HepG2 (cell line): ENCODE data around the gene MAPK8IP3. TPM values are rescaled to one million over a fixed set of nuclear protein-coding genes. Genes with fewer than 3 reads are reported as not detected.

Experiments used
- ATAC-seq: fragments of 200-7000 bp; cut with Tn5 transposase; 3 replicates; pipeline ENCODE4 v1.9.1; 2020; ENCODE audit warnings: mild to moderate bottlenecking, moderate library complexity
- BruUV-seq: library from RNA; stranded (reverse); fragments of 400-500 nt; replicated peaks from 2 replicates; lab custom pipeline; 2021; lab: Mats Ljungman, UMichigan
- CTCF ChIA-PET: fragments of 300-600 bp; formaldehyde crosslinking; extraction: SDS; loops from one replicate; lab custom pipeline; 2021; ENCODE audit warnings: low total read pairs, inconsistent platforms, low intra/inter-chr PET ratio; lab: Yijun Ruan, JAX
- POLR2A ChIA-PET: fragments of 350-600 bp; sonication (Branson Sonifier 250); formaldehyde crosslinking; loops from one replicate; lab custom pipeline; 2020; ENCODE audit warnings: antibody characterized with exemption, inconsistent platforms; lab: Yijun Ruan, JAX
- DNase-seq: peaks from one replicate; pipeline ENCODE4 v3.0.0-alpha.2; 2015; ENCODE audit warnings: low spot score
- FAIRE-seq: peaks from 3 replicates; lab custom pipeline; 2011; peaks lifted over from hg19 to GRCh38; lab: Jason Lieb, UNC
- H2AFZ ChIP-seq: one replicate; pipeline ENCODE4 v1.6.1; 2011; ENCODE audit warnings: low read length, inconsistent platforms
- H3K27ac ChIP-seq: fragments of 300-600 bp; 3 replicates; pipeline ENCODE4 v1.8.0; 2011; ENCODE audit warnings: mixed run types, mild to moderate bottlenecking, mixed read lengths, low read length, inconsistent platforms; ENCODE audit not compliant: insufficient read depth; ENCODE audit errors: extremely low read length
- H3K27me3 ChIP-seq, 2 experiments: fragments of 200-600 bp in 1 of 2; 2 replicates in 1 of 2; 3 replicates in 1 of 2; pipeline versions ENCODE4 v1.6.0 to v1.8.0; 2011; ENCODE audit warnings: low read length in 2 of 2, mild to moderate bottlenecking in 2 of 2, moderate library complexity in 2 of 2, inconsistent platforms in 1 of 2; ENCODE audit not compliant: insufficient read depth in 2 of 2, control insufficient read depth in 1 of 2
- H3K36me3 ChIP-seq, 2 experiments: fragments of 200-600 bp in 1 of 2; replicated peaks in 1 of 2; 2 replicates in 1 of 2; 3 replicates in 1 of 2; pipeline versions ENCODE4 v1.5.1 to v1.8.0; 2011; ENCODE audit warnings: low read length in 2 of 2, inconsistent platforms in 1 of 2; ENCODE audit not compliant: insufficient read depth in 2 of 2, control insufficient read depth in 1 of 2
- H3K4me1 ChIP-seq: 2 replicates; pipeline ENCODE4 v1.5.1; 2012; ENCODE audit warnings: low read length, inconsistent platforms; ENCODE audit not compliant: insufficient read depth
- H3K4me2 ChIP-seq: 2 replicates; pipeline ENCODE4 v1.6.0; 2011; ENCODE audit warnings: low read depth, low read length, inconsistent platforms
- H3K4me3 ChIP-seq, 3 experiments: fragments of 200-600 bp in 1 of 3; sonication (generic), shearing (Covaris generic) in 1 of 3; replicated peaks in 1 of 3; 2 replicates each; pipeline ENCODE4 v1.5.1; 2011 to 2016; ENCODE audit warnings: low read length in 3 of 3, inconsistent platforms in 2 of 3, low read depth in 2 of 3, mild to moderate bottlenecking in 2 of 3, control low read depth in 1 of 3, mixed read lengths in 1 of 3; ENCODE audit not compliant: insufficient read depth in 1 of 3
- H3K79me2 ChIP-seq: one replicate; pipeline ENCODE4 v1.6.1; 2011; ENCODE audit warnings: low read length, inconsistent platforms; ENCODE audit not compliant: insufficient read depth
- H3K9ac ChIP-seq: 2 replicates; pipeline ENCODE4 v1.6.0; 2011; ENCODE audit warnings: mild to moderate bottlenecking, low read depth, low read length, inconsistent platforms; ENCODE audit not compliant: insufficient read depth
- H3K9me3 ChIP-seq: 2 replicates; pipeline ENCODE4 v1.5.1; 2012; ENCODE audit warnings: mild to moderate bottlenecking, low read length
- H4K20me1 ChIP-seq: 2 replicates; pipeline ENCODE4 v1.6.0; 2011; ENCODE audit warnings: inconsistent platforms, mild to moderate bottlenecking, low read length, moderate library complexity; ENCODE audit not compliant: insufficient read depth
- AGO2 ChIP-seq: fragments of 200-400 bp; formaldehyde crosslinking; optimal IDR thresholded peaks from 2 replicates; pipeline ENCODE3; 2017; ENCODE audit warnings: mild to moderate bottlenecking, low read depth, low read length, moderate library complexity
- ARNTL ChIP-seq: sonication (generic); formaldehyde crosslinking; IDR thresholded peaks from 2 replicates; pipeline ENCODE4 v1.4.0; 2020; ENCODE audit warnings: mild to moderate bottlenecking, missing genetic modification reagents
- CREB1 ChIP-seq, 2 experiments: fragments of 450-650 bp in 1 of 2; IDR thresholded peaks; 2 replicates each; pipeline ENCODE4 v1.6.1; 2016 to 2017; ENCODE audit warnings: control low read depth in 1 of 2, mild to moderate bottlenecking in 1 of 2, missing compliant biosample characterization in 1 of 2, missing genetic modification characterization in 1 of 2
- PBX2 ChIP-seq: IDR thresholded peaks from 2 replicates; pipeline ENCODE4 v1.6.1; 2016; ENCODE audit warnings: control low read depth
- ZNF740 ChIP-seq: sonication (generic); formaldehyde crosslinking; IDR thresholded peaks from 2 replicates; pipeline ENCODE4 v1.4.0; 2020; ENCODE audit warnings: missing genetic modification reagents
- ZNF746 ChIP-seq: sonication (generic); formaldehyde crosslinking; IDR thresholded peaks from 2 replicates; pipeline ENCODE4 v1.8.0; 2022; ENCODE audit warnings: mild to moderate bottlenecking, missing genetic modification reagents
- WGBS: methylation state at CpG from one replicate; pipeline ENCODE4 v1.1.6; 2017; ENCODE audit warnings: low lambda C conversion rate; 5-methylcytosine and 5-hydroxymethylcytosine counted together
- in situ Hi-C: cut with HindIII; loops from 2 replicates; pipeline ENCODE4 v1.10.0; 2017; ENCODE audit warnings: low pct_unique_long_range_greater_than_20kb; ENCODE audit not compliant: extremely low pct_ligation_motif_present
- intact Hi-C: fragments of 100-400 bp; cut with micrococcal nuclease; formaldehyde crosslinking; loops from one replicate; pipeline ENCODE4 v1.10.0; 2022; ENCODE audit not compliant: unreplicated experiment
- polyA plus RNA-seq, 8 experiments: library from polyadenylated mRNA; depleted of rRNA in 3 of 8; stranded (reverse) in 7 of 8; unstranded in 1 of 8; fragments of >200 nt; fragmentation: Illumina TruSeq in 4 of 8; extraction: Trizol in 4 of 8; gene quantifications; 2 replicates each; pipeline versions ENCODE4 v1.2.1 to v1.2.3, GENCODE V29; 2011 to 2016; ENCODE audit warnings: low read depth in 4 of 8, missing spikeins in 1 of 8, mixed read lengths in 1 of 8; ENCODE audit not compliant: insufficient read depth in 1 of 8
- total RNA-seq, 5 experiments: library from RNA; depleted of rRNA; stranded (reverse); fragments of >200 nt; fragmentation: Illumina TruSeq; extraction: Trizol; gene quantifications; 2 replicates each; pipeline ENCODE4 v1.2.3, GENCODE V29; 2016; ENCODE audit warnings: low read depth in 1 of 5
- TF ChIP-seq, protein P1 (sequence below): sonication (generic); formaldehyde crosslinking; IDR thresholded peaks from 2 replicates; pipeline ENCODE4 v1.5.0; 2020; ENCODE audit warnings: mild to moderate bottlenecking, missing genetic modification reagents, borderline replicate concordance

The MAPK8IP3 gene
- total and polyA plus RNA-seq, 2 of the 13 experiments (the other 11 are each of a cell fraction or from before 2014, with no cell fraction given), result 25.1 to 41.7 TPM

- H4K20me1 ChIP-seq, result no peaks in the 10 kb centered on the region; the same call in 1 of the 2 replicates
- no peaks in the 10 kb centered on the region for H3K4me1 ChIP-seq
- ChIA-PET CTCF (no interaction called here), POLR2A (no interaction called here)
- no peaks in the 10 kb centered on the region for H3K27me3 ChIP-seq
- no peak overlapping the region for H2AFZ ChIP-seq
- TF ChIP-seq AGO2 (peak; percentile 14), PBX2 (CRISPR knock-in tag) (no peak)
- no peak; the same call in 2 of the 3 replicates for ATAC-seq
- DNase-seq, result no peak
- H3K27ac ChIP-seq, result no peak overlapping the region
- H3K79me2 ChIP-seq, result no peaks in the 10 kb centered on the region
- 93% methylated on average over 12 of the region's 24 CpGs for WGBS
- no peak overlapping the region for H3K4me3 ChIP-seq
- no TSS peak for BruUV-seq
- H3K36me3 ChIP-seq, result peaks cover 25 to 58% of the 10 kb centered on the region in 2 experiments
- H3K9ac ChIP-seq, result no peak overlapping the region
- in situ Hi-C loops (no loop called here), intact Hi-C loops (no loop called here)
- no peaks in the 10 kb centered on the region for H3K9me3 ChIP-seq
- H3K4me2 ChIP-seq, result no peak overlapping the region
- no peak for FAIRE-seq
Measured at GRCh38 chr16:1656808-1657617, 49.0 kb upstream of the MAPK8IP3 start.

DNA sequence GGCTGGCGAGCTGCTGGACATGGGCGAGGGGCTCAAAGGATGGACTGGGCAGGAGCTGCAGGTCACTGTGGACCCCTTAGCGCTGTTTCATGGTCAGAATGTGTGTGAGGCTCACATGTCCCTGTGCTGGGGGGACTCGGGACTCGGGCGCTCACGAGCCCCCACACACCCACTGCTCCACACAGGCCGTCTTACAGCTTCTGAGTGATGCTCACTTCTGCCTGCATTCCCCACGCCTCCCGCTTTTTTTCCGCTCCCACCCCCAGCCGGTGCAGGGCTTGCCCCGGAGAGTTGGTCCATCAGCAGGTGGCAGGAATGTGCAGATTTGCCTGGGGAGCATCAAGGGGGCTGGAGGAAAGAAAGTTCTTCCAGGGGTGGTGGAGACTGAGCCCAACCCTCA, 48.2 kb upstream of the MAPK8IP3 start:
- H3K4me2 ChIP-seq, result no peak overlapping the region
- BruUV-seq, result no TSS peak
- no peaks in the 10 kb centered on the region for H3K27me3 ChIP-seq
- ChIA-PET CTCF (no interaction called here), POLR2A (no interaction called here)
- no peak overlapping the region for H2AFZ ChIP-seq
- in situ Hi-C loops, result no loop called here
- no peak overlapping the region for H3K9ac ChIP-seq
- ATAC-seq (no peak), FAIRE-seq (no peak), DNase-seq (no peak)
- peaks cover 27 to 58% of the 10 kb centered on the region in 2 experiments for H3K36me3 ChIP-seq
- no peak overlapping the region for H3K4me3 ChIP-seq
- no peaks in the 10 kb centered on the region for H3K9me3 ChIP-seq
- no peaks in the 10 kb centered on the region for H3K79me2 ChIP-seq
- intact Hi-C loops, result no loop called here
- H3K4me1 ChIP-seq, result no peaks in the 10 kb centered on the region
- WGBS, result 93% methylated on average over 9 of the region's 13 CpGs
- no peak overlapping the region for H3K27ac ChIP-seq
- H4K20me1 ChIP-seq, result no peaks in the 10 kb centered on the region
- no peak for TF ChIP-seq CREB1 (IDR thresholded peaks at IDR 0.05)
- TF ChIP-seq CREB1 (CRISPR knock-in tag; IDR thresholded peaks at IDR 0.05), result no peak
- TF ChIP-seq, protein P1, sequence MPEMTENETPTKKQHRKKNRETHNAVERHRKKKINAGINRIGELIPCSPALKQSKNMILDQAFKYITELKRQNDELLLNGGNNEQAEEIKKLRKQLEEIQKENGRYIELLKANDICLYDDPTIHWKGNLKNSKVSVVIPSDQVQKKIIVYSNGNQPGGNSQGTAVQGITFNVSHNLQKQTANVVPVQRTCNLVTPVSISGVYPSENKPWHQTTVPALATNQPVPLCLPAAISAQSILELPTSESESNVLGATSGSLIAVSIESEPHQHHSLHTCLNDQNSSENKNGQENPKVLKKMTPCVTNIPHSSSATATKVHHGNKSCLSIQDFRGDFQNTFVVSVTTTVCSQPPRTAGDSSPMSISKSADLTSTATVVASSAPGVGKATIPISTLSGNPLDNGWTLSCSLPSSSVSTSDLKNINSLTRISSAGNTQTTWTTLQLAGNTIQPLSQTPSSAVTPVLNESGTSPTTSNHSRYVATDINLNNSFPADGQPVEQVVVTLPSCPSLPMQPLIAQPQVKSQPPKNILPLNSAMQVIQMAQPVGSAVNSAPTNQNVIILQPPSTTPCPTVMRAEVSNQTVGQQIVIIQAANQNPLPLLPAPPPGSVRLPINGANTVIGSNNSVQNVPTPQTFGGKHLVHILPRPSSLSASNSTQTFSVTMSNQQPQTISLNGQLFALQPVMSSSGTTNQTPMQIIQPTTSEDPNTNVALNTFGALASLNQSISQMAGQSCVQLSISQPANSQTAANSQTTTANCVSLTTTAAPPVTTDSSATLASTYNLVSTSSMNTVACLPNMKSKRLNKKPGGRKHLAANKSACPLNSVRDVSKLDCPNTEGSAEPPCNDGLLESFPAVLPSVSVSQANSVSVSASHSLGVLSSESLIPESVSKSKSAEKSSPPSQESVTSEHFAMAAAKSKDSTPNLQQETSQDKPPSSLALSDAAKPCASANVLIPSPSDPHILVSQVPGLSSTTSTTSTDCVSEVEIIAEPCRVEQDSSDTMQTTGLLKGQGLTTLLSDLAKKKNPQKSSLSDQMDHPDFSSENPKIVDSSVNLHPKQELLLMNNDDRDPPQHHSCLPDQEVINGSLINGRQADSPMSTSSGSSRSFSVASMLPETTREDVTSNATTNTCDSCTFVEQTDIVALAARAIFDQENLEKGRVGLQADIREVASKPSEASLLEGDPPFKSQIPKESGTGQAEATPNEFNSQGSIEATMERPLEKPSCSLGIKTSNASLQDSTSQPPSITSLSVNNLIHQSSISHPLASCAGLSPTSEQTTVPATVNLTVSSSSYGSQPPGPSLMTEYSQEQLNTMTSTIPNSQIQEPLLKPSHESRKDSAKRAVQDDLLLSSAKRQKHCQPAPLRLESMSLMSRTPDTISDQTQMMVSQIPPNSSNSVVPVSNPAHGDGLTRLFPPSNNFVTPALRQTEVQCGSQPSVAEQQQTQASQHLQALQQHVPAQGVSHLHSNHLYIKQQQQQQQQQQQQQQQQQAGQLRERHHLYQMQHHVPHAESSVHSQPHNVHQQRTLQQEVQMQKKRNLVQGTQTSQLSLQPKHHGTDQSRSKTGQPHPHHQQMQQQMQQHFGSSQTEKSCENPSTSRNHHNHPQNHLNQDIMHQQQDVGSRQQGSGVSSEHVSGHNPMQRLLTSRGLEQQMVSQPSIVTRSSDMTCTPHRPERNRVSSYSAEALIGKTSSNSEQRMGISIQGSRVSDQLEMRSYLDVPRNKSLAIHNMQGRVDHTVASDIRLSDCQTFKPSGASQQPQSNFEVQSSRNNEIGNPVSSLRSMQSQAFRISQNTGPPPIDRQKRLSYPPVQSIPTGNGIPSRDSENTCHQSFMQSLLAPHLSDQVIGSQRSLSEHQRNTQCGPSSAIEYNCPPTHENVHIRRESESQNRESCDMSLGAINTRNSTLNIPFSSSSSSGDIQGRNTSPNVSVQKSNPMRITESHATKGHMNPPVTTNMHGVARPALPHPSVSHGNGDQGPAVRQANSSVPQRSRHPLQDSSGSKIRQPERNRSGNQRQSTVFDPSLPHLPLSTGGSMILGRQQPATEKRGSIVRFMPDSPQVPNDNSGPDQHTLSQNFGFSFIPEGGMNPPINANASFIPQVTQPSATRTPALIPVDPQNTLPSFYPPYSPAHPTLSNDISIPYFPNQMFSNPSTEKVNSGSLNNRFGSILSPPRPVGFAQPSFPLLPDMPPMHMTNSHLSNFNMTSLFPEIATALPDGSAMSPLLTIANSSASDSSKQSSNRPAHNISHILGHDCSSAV (CRISPR knock-in tag), result no peak
- no peak for TF ChIP-seq ZNF746 (CRISPR knock-in tag)
- TF ChIP-seq ZNF740 (CRISPR knock-in tag), result no peak
- no peak for TF ChIP-seq ARNTL (CRISPR knock-in tag)
